Placental pericyte (primary cell): ENCODE results near the gene PCDHB7. TPM values are rescaled to one million over a fixed set of nuclear protein-coding genes. Genes with fewer than 3 reads are reported as not detected.

Experiments used
- total RNA-seq: library from RNA; depleted of rRNA; stranded (reverse); fragments of >200 nt; gene quantifications from 2 replicates; pipeline ENCODE4 v1.2.3, GENCODE V29; 2012

Gene PCDHB7
- under 0.01 and 0.14 TPM in 2 replicates for total RNA-seq

DNA sequence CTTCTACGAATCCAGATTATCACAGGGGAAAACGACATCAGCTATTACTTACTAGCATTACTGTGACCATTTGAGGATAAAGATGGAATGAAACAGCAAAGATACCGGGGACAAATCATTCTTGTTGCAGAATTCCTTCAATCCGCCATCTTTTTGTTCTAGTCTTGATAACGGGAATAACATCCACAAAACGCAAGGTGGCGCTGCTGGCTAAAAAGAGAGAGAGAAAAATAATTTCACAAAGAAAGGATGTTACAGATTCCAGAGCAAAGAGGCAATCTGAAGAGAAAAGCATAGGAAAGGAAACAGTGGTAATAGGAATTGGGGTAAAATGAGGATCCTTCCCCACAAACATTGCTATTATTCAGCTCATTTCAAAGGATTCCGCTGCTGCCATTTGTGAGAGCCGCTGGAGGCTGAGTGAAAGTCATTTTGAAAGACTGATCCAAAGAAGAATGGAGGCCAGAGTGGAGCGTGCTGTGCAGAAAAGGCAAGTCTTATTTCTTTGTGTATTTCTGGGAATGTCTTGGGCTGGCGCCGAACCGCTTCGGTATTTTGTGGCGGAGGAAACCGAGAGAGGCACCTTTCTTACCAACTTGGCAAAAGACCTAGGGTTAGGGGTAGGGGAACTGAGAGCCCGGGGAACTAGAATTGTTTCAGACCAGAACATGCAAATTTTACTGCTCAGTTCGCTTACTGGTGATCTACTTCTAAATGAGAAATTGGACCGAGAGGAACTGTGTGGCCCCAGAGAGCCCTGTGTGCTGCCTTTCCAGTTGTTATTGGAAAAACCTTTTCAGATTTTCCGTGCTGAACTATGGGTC lies at the start of gene PCDHB7:
TSS of gene PCDHB7 (plus strand) at position 264 of the 824 bp plus-strand sequence. CDS start at position 456, 192 bp downstream.

DNA sequence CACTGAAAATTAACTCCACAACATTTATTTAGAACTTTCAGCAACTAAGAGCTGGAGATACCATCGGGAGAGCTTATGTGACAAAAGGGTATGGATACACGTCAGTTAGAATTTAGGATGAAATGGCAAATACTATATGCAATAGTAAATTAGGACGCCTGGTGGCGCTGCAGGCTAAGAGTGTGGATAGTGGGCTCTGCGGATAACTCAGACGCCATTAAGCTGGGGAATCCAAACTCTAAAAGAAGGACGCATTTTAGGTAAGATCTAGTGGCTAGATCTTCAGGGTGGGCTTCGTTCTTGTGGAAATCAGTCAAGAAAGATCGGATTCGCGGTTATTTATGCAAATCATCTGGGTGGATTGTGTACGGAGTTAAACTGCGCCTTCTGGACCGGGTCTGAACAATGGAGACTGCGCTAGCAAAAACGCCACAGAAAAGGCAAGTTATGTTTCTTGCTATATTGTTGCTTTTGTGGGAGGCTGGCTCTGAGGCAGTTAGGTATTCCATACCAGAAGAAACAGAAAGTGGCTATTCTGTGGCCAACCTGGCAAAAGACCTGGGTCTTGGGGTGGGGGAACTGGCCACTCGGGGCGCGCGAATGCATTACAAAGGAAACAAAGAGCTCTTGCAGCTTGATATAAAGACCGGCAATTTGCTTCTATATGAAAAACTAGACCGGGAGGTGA lies 37.3 kb upstream of the PCDHB7 start, which contains the start of gene PCDHB5:
TSS of gene PCDHB5 (plus strand) at position 177 of the 688 bp plus-strand sequence. CDS start at position 406, 229 bp downstream.

GRCh38 chr5:141149812-141150211 lies 22.6 kb upstream of the PCDHB7 start, which contains the start of gene PCDHB6:
PCDHB6 (plus strand) TSS chr5:141150057; CDS start chr5:141150258, 201 bp downstream.

DNA sequence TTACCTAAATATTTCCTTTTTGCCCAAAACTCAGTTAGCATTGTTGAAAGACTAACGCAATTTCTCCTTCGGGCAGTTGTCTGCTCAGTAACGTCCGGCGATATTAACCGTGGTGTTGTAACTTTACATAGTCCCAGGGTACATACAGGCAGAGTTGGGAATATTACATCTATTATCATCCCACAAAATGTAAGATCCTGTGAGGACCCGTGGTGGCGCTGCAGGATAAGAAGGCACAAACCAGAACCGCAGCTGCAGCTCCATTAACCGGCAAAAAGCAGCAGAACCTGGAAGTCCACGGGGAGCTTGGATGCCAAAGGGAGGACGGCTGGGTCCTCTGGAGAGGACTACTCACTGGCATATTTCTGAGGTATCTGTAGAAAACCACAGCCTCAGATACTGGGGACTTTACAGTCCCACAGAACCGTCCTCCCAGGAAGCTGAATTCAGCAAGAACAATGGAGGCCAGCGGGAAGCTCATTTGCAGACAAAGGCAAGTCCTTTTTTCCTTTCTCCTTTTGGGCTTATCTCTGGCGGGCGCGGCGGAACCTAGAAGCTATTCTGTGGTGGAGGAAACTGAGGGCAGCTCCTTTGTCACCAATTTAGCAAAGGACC lies 5.2 kb downstream of the PCDHB7 start, which contains the start of gene PCDHB8:
TSS of gene PCDHB8 (plus strand) at position 214 of the 615 bp plus-strand sequence. CDS start at position 459, 245 bp downstream.

DNA sequence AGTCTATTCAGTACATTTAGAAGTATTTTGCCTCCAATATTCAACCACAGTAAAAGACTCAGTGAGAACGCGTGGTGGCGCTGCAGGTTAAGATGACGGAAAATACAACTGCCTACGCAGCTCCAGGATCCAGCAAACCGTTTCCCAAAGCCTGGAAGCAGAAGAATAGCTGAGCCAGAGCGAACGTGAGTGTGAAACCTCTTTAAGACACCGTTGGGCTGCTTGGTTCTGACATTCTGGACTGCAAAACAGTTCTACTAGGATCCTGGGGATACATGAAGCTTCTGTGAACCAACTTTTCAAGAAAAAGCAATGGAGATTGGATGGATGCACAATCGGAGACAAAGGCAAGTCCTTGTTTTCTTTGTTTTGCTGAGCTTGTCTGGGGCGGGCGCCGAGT lies 9.8 kb downstream of the PCDHB7 start, which contains the start of gene PCDHB16:
TSS of gene PCDHB16 (plus strand) at position 140 of the 400 bp plus-strand sequence. CDS start at position 313, 173 bp downstream.

GRCh38 chr5:141186897-141187512 lies 14.6 kb downstream of the PCDHB7 start, which contains the start of gene PCDHB9:
PCDHB9 (plus strand) TSS chr5:141187161; CDS start chr5:141187319, 158 bp downstream.

GRCh38 chr5:141192110-141192725 lies 19.8 kb downstream of the PCDHB7 start, which contains the start of gene PCDHB10:
PCDHB10 (plus strand) TSS chr5:141192353; CDS start chr5:141192553, 200 bp downstream.

GRCh38 chr5:141199359-141200235 lies 27.2 kb downstream of the PCDHB7 start, which contains the start of gene PCDHB11:
PCDHB11 (plus strand) TSS chr5:141199627; CDS start chr5:141199775, 148 bp downstream.

DNA sequence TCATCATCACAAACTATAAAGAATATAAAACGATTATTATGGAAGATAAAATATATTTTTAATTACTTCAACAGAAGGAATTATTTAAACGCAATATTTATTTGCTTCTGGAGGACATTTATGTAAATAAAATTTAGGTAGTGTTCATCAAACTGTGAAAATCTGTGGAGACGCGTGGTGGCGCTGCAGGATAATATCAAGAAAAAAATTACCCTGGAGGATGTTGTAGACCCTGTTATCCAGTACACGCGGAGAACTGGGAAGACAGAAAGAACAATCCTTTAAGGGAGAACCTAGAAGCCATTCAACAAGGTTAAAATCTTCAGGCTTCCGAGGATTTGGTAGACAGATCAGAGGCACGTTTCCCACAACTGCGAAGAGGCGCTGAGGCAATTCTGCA lies 36.0 kb downstream of the PCDHB7 start, which contains the start of gene PCDHB12:
TSS of gene PCDHB12 (plus strand) at position 242 of the 400 bp plus-strand sequence. CDS start 189 bp downstream, outside the sequence.

DNA sequence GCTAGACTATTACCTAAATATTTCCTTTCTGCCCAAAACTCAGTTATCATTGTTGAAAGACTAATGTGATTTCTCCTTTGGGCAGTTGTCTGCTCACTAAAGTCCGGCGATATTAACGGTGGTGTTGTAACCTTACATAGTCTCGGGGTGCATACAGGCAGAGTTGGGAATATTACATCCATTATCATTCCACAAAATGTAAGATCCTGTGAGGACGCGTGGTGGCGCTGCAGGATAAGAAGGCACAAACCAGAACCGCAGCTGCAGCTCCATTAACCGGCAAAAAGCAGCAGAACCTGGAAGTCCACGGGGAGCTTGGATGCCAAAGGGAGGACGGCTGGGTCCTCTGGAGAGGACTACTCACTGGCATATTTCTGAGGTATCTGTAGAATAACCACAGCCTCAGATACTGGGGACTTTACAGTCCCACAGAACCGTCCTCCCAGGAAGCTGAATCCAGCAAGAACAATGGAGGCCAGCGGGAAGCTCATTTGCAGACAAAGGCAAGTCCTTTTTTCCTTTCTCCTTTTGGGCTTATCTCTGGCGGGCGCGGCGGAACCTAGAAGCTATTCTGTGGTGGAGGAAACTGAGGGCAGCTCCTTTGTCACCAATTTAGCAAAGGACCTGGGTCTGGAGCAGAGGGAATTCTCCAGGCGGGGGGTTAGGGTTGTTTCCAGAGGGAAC lies 41.4 kb downstream of the PCDHB7 start, which contains the start of gene PCDHB13:
TSS of gene PCDHB13 (plus strand) at position 264 of the 684 bp plus-strand sequence. CDS start at position 469, 205 bp downstream.

DNA sequence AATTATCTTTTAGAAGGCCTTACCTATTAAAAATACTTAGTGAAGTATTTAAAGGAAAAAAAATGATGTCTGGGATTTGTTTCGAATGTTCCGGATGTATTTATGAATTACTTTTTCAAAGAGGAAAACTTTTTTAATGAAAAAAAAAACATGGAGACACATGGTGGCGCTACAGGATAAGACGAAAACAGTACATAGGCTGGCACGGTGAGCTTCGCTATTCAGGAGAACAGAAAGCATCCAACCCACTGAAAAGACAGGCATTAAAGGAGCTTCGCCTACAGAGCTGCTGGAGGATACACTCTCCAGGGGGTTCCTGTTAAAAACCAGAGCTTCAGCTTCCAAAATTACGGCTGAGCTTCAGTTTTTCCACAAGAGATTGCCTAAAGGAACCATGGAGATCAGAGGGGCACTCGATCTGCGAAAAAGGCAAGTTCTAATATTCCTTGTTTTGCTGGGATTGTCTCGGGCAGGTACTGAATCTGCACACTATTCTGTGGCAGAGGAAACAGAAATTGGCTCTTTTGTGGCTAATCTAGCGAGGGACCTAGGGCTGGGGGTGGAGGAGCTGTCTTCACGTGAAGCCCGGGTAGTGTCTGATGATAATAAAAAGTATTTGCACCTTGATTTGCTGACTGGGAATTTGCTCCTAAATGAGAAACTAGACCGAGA lies 50.8 kb downstream of the PCDHB7 start, which contains the start of gene PCDHB14:
TSS of gene PCDHB14 (plus strand) at position 232 of the 672 bp plus-strand sequence. CDS start at position 395, 163 bp downstream.

Other genes starting within 250 kb of the PCDHB7 start
- gene PCDHAC1, start 246.3 kb upstream of the PCDHB7 start, total RNA-seq, result under 0.01 TPM in 1 of 2 replicates, not detected in the other
- 0.14 and 0.22 TPM in 2 replicates for gene PCDHAC2, start 206.2 kb upstream of the PCDHB7 start, total RNA-seq
- gene PCDHB1, start 121.3 kb upstream of the PCDHB7 start, total RNA-seq, result not detected in 2 replicates
- 0.22 and 0.29 TPM in 2 replicates for gene PCDHB2, start 78.0 kb upstream of the PCDHB7 start, total RNA-seq
- gene PCDHB3, start 72.2 kb upstream of the PCDHB7 start, total RNA-seq, result under 0.01 and 0.29 TPM in 2 replicates
- gene PCDHB4, start 50.8 kb upstream of the PCDHB7 start, total RNA-seq, result 0.14 TPM in 1 of 2 replicates, not detected in the other
- gene PCDHB5, start 37.4 kb upstream of the PCDHB7 start, total RNA-seq, result 0.14 and 0.22 TPM in 2 replicates
- gene PCDHB6, start 22.6 kb upstream of the PCDHB7 start, total RNA-seq, result under 0.01 and 0.14 TPM in 2 replicates
- 0.29 TPM in 1 of 2 replicates, not detected in the other for gene PCDHB8, start 5.1 kb downstream of the PCDHB7 start, total RNA-seq
- gene PCDHB16, start 9.7 kb downstream of the PCDHB7 start, total RNA-seq, result under 0.01 and 0.14 TPM in 2 replicates
- 0.14 TPM in 1 of 2 replicates, not detected in the other for gene PCDHB9, start 14.5 kb downstream of the PCDHB7 start, total RNA-seq
- gene PCDHB10, start 19.7 kb downstream of the PCDHB7 start, total RNA-seq, result 0.22 and 0.43 TPM in 2 replicates
- gene PCDHB11, start 27.0 kb downstream of the PCDHB7 start, total RNA-seq, result under 0.01 and 0.29 TPM in 2 replicates
- under 0.01 TPM in 1 of 2 replicates, not detected in the other for gene PCDHB12, start 36.1 kb downstream of the PCDHB7 start, total RNA-seq
- gene PCDHB13, start 41.3 kb downstream of the PCDHB7 start, total RNA-seq, result 0.22 and 0.29 TPM in 2 replicates
- gene PCDHB14, start 50.7 kb downstream of the PCDHB7 start, total RNA-seq, result 0.29 and 0.44 TPM in 2 replicates
- under 0.01 and 0.14 TPM in 2 replicates for gene PCDHB15, start 72.8 kb downstream of the PCDHB7 start, total RNA-seq
- gene SLC25A2, start 131.4 kb downstream of the PCDHB7 start, total RNA-seq, result 0.44 and 2.0 TPM in 2 replicates
- gene TAF7, start 148.1 kb downstream of the PCDHB7 start, total RNA-seq, result 43.1 and 61.6 TPM in 2 replicates
- 0.43 and 0.88 TPM in 2 replicates for gene PCDHGA1, start 157.9 kb downstream of the PCDHB7 start, total RNA-seq
- gene PCDHGA2, start 166.1 kb downstream of the PCDHB7 start, total RNA-seq, result 2.0 and 6.3 TPM in 2 replicates
- 4.0 and 5.5 TPM in 2 replicates for gene PCDHGA3, start 171.2 kb downstream of the PCDHB7 start, total RNA-seq
- 1.8 and 1.9 TPM in 2 replicates for gene PCDHGB1, start 177.5 kb downstream of the PCDHB7 start, total RNA-seq
- gene PCDHGA4, start 182.4 kb downstream of the PCDHB7 start, total RNA-seq, result 5.0 and 6.1 TPM in 2 replicates
- 2.2 and 3.1 TPM in 2 replicates for gene PCDHGB2, start 187.3 kb downstream of the PCDHB7 start, total RNA-seq
- gene PCDHGA5, start 191.5 kb downstream of the PCDHB7 start, total RNA-seq, result 1.5 and 1.9 TPM in 2 replicates
- gene PCDHGB3, start 197.6 kb downstream of the PCDHB7 start, total RNA-seq, result 2.6 and 3.3 TPM in 2 replicates
- gene PCDHGA6, start 201.2 kb downstream of the PCDHB7 start, total RNA-seq, result 4.3 and 4.8 TPM in 2 replicates
- 4.3 and 7.7 TPM in 2 replicates for gene PCDHGA7, start 210.1 kb downstream of the PCDHB7 start, total RNA-seq
- 28.2 and 30.4 TPM in 2 replicates for gene PCDHGB4, start 215.1 kb downstream of the PCDHB7 start, total RNA-seq
- gene PCDHGA8, start 220.0 kb downstream of the PCDHB7 start, total RNA-seq, result 2.4 and 3.3 TPM in 2 replicates
- gene PCDHGB5, start 225.3 kb downstream of the PCDHB7 start, total RNA-seq, result 27.3 and 27.4 TPM in 2 replicates
- 4.6 and 6.2 TPM in 2 replicates for gene PCDHGA9, start 230.1 kb downstream of the PCDHB7 start, total RNA-seq
- gene PCDHGB6, start 235.4 kb downstream of the PCDHB7 start, total RNA-seq, result 4.3 and 5.3 TPM in 2 replicates
- 13.2 and 14.0 TPM in 2 replicates for gene PCDHGA10, start 240.3 kb downstream of the PCDHB7 start, total RNA-seq
- gene PCDHGB7, start 245.0 kb downstream of the PCDHB7 start, total RNA-seq, result 7.6 and 14.0 TPM in 2 replicates
- 12.7 and 19.2 TPM in 2 replicates for gene PCDHGA11, start 248.4 kb downstream of the PCDHB7 start, total RNA-seq